HepG2 (cell line): ENCODE measurements around the gene KDM6B. TPM values are rescaled to one million over a fixed set of nuclear protein-coding genes. Genes with fewer than 3 reads are reported as not detected.

ENCODE experiments used
- CREB1 ChIP-seq, 2 experiments: fragments of 450-650 bp in 1 of 2; IDR thresholded peaks; 2 replicates each; pipeline ENCODE4 v1.6.1; 2016 to 2017; ENCODE audit warnings: control low read depth in 1 of 2, mild to moderate bottlenecking in 1 of 2, missing compliant biosample characterization in 1 of 2, missing genetic modification characterization in 1 of 2
- ELF3 ChIP-seq: IDR thresholded peaks from 2 replicates; pipeline ENCODE4 v1.6.1; 2016; ENCODE audit warnings: missing genetic modification reagents, missing compliant biosample characterization
- FOXA3 ChIP-seq: IDR thresholded peaks from 2 replicates; pipeline ENCODE4 v1.6.1; 2016; ENCODE audit warnings: missing genetic modification reagents, missing compliant biosample characterization
- GZF1 ChIP-seq: sonication (generic); formaldehyde crosslinking; IDR thresholded peaks from 2 replicates; pipeline ENCODE4 v1.5.1; 2020; ENCODE audit warnings: mild to moderate bottlenecking, missing genetic modification reagents
- HDAC1 ChIP-seq: sonication (generic); formaldehyde crosslinking; IDR thresholded peaks from 2 replicates; pipeline ENCODE4 v1.5.1; 2020; ENCODE audit warnings: mild to moderate bottlenecking, missing genetic modification reagents
- MTA1 ChIP-seq: sonication (generic); formaldehyde crosslinking; IDR thresholded peaks from 2 replicates; pipeline ENCODE4 v1.4.0; 2020; ENCODE audit warnings: missing genetic modification reagents, mild to moderate bottlenecking, borderline replicate concordance
- NR2F6 ChIP-seq, 2 experiments: IDR thresholded peaks; 2 replicates each; pipeline ENCODE4 v1.6.1; 2016; ENCODE audit warnings: antibody characterized with exemption in 1 of 2, mild to moderate bottlenecking in 1 of 2
- SMAD3 ChIP-seq: sonication (generic); formaldehyde crosslinking; IDR thresholded peaks from 2 replicates; pipeline ENCODE4 v1.4.0; 2020; ENCODE audit warnings: missing genetic modification reagents
- THAP11 ChIP-seq: IDR thresholded peaks from 2 replicates; pipeline ENCODE4 v1.6.1; 2016; ENCODE audit warnings: missing biosample characterization, missing genetic modification reagents
- TRIM24 ChIP-seq: sonication (generic); formaldehyde crosslinking; IDR thresholded peaks from 2 replicates; pipeline ENCODE4 v1.8.0; 2022; ENCODE audit warnings: mild to moderate bottlenecking, missing genetic modification reagents
- ZFY ChIP-seq: sonication (generic); formaldehyde crosslinking; IDR thresholded peaks from 2 replicates; pipeline ENCODE4 v1.4.0; 2020; ENCODE audit warnings: missing genetic modification reagents
- ZNF552 ChIP-seq: sonication (generic); formaldehyde crosslinking; IDR thresholded peaks from 2 replicates; pipeline ENCODE4 v1.9.0; 2022; ENCODE audit warnings: missing genetic modification reagents, mild to moderate bottlenecking, borderline replicate concordance
- ZNF678 ChIP-seq: sonication (generic); formaldehyde crosslinking; IDR thresholded peaks from 2 replicates; pipeline ENCODE4 v1.4.0; 2020; ENCODE audit warnings: mild to moderate bottlenecking, missing genetic modification reagents
- ZNF772 ChIP-seq: sonication (generic); formaldehyde crosslinking; IDR thresholded peaks from 2 replicates; pipeline ENCODE4 v1.5.0; 2020; ENCODE audit warnings: mild to moderate bottlenecking, missing genetic modification reagents
- ZNF781 ChIP-seq: sonication (generic); formaldehyde crosslinking; IDR thresholded peaks from 2 replicates; pipeline ENCODE4 v1.5.1; 2020; ENCODE audit warnings: borderline replicate concordance, mild to moderate bottlenecking, missing genetic modification reagents; ENCODE audit errors: not compliant biosample characterization
- polyA plus RNA-seq, 8 experiments: library from polyadenylated mRNA; depleted of rRNA in 3 of 8; stranded (reverse) in 7 of 8; unstranded in 1 of 8; fragments of >200 nt; fragmentation: Illumina TruSeq in 4 of 8; extraction: Trizol in 4 of 8; gene quantifications; 2 replicates each; pipeline versions ENCODE4 v1.2.1 to v1.2.3, GENCODE V29; 2011 to 2016; ENCODE audit warnings: low read depth in 4 of 8, missing spikeins in 1 of 8, mixed read lengths in 1 of 8; ENCODE audit not compliant: insufficient read depth in 1 of 8
- total RNA-seq, 5 experiments: library from RNA; depleted of rRNA; stranded (reverse); fragments of >200 nt; fragmentation: Illumina TruSeq; extraction: Trizol; gene quantifications; 2 replicates each; pipeline ENCODE4 v1.2.3, GENCODE V29; 2016; ENCODE audit warnings: low read depth in 1 of 5
- TF ChIP-seq, protein P1 (sequence below): sonication (generic); formaldehyde crosslinking; IDR thresholded peaks from 2 replicates; pipeline ENCODE4 v1.8.1; 2022; ENCODE audit warnings: low read depth, mild to moderate bottlenecking, missing genetic modification reagents
- TF ChIP-seq, protein P2 (sequence below): sonication (generic); formaldehyde crosslinking; conservative IDR thresholded peaks from 2 replicates; pipeline ENCODE4 v1.8.0; 2022; ENCODE audit warnings: missing genetic modification reagents
- TF ChIP-seq, protein P3 (sequence below): sonication (generic); formaldehyde crosslinking; IDR thresholded peaks from 2 replicates; pipeline ENCODE4 v1.4.0; 2020; ENCODE audit warnings: mild to moderate bottlenecking, missing genetic modification reagents

KDM6B gene
- total and polyA plus RNA-seq, 2 of the 13 experiments (the other 11 are each of a cell fraction or from before 2014, with no cell fraction given) = 1.3 to 2.1 TPM

DNA sequence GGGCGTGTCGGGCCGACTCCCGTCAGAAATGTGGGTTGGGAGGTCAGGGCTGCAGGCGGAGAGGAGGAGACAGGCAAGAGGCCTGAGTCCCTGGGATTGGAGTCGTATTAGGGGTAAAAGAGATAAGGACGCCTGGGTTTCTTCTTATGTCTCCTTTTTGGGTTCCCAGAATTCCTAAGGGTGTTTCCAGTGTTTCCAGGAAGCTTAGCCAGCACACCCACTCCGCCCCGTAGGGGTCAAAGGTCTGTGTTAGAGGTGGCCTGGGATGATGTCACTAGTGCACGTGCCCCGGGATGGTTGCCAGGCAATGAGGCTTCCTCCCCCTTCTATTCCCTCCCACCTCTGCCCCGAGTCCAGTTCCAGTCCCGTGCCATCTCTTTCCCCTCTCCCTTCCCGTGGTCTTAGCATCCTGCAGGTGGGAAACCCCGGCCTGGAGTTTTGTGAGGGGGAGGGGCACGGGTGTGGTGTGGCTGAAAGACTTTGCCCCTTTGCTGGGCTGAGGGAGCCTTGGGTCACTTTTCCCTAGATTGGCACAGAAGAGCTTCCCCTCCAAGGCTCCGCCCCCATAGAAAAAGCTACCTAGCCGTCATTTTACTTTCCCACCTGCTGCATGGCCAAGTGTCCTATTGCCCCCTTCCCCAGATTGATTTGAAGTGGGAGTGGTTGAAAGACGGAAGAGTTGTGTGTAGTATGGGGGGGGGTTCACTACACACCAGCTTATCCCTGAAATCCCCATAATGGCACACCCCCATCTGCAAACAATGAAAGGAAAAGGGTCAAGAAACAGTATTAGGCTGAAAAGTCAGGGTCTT is 2.8 kb downstream of the KDM6B start (continued):
- TF ChIP-seq, protein P1, sequence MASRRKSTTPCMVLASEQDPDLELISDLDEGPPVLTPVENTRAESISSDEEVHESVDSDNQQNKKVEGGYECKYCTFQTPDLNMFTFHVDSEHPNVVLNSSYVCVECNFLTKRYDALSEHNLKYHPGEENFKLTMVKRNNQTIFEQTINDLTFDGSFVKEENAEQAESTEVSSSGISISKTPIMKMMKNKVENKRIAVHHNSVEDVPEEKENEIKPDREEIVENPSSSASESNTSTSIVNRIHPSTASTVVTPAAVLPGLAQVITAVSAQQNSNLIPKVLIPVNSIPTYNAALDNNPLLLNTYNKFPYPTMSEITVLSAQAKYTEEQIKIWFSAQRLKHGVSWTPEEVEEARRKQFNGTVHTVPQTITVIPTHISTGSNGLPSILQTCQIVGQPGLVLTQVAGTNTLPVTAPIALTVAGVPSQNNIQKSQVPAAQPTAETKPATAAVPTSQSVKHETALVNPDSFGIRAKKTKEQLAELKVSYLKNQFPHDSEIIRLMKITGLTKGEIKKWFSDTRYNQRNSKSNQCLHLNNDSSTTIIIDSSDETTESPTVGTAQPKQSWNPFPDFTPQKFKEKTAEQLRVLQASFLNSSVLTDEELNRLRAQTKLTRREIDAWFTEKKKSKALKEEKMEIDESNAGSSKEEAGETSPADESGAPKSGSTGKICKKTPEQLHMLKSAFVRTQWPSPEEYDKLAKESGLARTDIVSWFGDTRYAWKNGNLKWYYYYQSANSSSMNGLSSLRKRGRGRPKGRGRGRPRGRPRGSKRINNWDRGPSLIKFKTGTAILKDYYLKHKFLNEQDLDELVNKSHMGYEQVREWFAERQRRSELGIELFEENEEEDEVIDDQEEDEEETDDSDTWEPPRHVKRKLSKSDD = peak; percentile 66
- peak; percentile 98 for TF ChIP-seq HDAC1 (CRISPR knock-in tag)
- TF ChIP-seq NR2F6 (IDR thresholded peaks at IDR 0.05) = peak; percentile 99
- TF ChIP-seq NR2F6 (CRISPR knock-in tag; IDR thresholded peaks at IDR 0.05) = peak; percentile 99
- TF ChIP-seq ZNF772 = peak; percentile 88; the same call in 1 of the 2 replicates
- TF ChIP-seq ZNF781 (CRISPR knock-in tag) = no peak
- TF ChIP-seq ELF3 (CRISPR knock-in tag) = peak; percentile 91
- peak; percentile 85 for TF ChIP-seq CREB1 (IDR thresholded peaks at IDR 0.05)
- TF ChIP-seq CREB1 (CRISPR knock-in tag; IDR thresholded peaks at IDR 0.05) = peak; percentile 89
- no peak for TF ChIP-seq ZNF678 (CRISPR knock-in tag)
- TF ChIP-seq, protein P2, sequence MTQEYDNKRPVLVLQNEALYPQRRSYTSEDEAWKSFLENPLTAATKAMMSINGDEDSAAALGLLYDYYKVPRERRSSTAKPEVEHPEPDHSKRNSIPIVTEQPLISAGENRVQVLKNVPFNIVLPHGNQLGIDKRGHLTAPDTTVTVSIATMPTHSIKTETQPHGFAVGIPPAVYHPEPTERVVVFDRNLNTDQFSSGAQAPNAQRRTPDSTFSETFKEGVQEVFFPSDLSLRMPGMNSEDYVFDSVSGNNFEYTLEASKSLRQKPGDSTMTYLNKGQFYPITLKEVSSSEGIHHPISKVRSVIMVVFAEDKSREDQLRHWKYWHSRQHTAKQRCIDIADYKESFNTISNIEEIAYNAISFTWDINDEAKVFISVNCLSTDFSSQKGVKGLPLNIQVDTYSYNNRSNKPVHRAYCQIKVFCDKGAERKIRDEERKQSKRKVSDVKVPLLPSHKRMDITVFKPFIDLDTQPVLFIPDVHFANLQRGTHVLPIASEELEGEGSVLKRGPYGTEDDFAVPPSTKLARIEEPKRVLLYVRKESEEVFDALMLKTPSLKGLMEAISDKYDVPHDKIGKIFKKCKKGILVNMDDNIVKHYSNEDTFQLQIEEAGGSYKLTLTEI (CRISPR knock-in tag) = no peak
- TF ChIP-seq FOXA3 (CRISPR knock-in tag) = peak; percentile 87
- no peak for TF ChIP-seq ZFY (CRISPR knock-in tag)
- TF ChIP-seq THAP11 (CRISPR knock-in tag) = peak; percentile 92
- no peak for TF ChIP-seq ZNF552
- TF ChIP-seq, protein P3, sequence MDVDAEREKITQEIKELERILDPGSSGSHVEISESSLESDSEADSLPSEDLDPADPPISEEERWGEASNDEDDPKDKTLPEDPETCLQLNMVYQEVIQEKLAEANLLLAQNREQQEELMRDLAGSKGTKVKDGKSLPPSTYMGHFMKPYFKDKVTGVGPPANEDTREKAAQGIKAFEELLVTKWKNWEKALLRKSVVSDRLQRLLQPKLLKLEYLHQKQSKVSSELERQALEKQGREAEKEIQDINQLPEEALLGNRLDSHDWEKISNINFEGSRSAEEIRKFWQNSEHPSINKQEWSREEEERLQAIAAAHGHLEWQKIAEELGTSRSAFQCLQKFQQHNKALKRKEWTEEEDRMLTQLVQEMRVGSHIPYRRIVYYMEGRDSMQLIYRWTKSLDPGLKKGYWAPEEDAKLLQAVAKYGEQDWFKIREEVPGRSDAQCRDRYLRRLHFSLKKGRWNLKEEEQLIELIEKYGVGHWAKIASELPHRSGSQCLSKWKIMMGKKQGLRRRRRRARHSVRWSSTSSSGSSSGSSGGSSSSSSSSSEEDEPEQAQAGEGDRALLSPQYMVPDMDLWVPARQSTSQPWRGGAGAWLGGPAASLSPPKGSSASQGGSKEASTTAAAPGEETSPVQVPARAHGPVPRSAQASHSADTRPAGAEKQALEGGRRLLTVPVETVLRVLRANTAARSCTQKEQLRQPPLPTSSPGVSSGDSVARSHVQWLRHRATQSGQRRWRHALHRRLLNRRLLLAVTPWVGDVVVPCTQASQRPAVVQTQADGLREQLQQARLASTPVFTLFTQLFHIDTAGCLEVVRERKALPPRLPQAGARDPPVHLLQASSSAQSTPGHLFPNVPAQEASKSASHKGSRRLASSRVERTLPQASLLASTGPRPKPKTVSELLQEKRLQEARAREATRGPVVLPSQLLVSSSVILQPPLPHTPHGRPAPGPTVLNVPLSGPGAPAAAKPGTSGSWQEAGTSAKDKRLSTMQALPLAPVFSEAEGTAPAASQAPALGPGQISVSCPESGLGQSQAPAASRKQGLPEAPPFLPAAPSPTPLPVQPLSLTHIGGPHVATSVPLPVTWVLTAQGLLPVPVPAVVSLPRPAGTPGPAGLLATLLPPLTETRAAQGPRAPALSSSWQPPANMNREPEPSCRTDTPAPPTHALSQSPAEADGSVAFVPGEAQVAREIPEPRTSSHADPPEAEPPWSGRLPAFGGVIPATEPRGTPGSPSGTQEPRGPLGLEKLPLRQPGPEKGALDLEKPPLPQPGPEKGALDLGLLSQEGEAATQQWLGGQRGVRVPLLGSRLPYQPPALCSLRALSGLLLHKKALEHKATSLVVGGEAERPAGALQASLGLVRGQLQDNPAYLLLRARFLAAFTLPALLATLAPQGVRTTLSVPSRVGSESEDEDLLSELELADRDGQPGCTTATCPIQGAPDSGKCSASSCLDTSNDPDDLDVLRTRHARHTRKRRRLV (CRISPR knock-in tag) = peak; percentile 90; the same call in 1 of the 2 replicates
- peak; percentile 95; the same call in 1 of the 2 replicates for TF ChIP-seq MTA1
- TF ChIP-seq TRIM24 (CRISPR knock-in tag) = no peak
- peak; percentile 98 for TF ChIP-seq SMAD3
- TF ChIP-seq GZF1 = peak; percentile 77
